ENCODE data around the gene TLK1. TPM values are rescaled to one million over a fixed set of nuclear protein-coding genes. Genes with fewer than 3 reads are reported as not detected.

Gene TLK1
- total and polyA plus RNA-seq, 9 of the 15 experiments (the other 6 are each of a cell fraction or from before 2014, with no cell fraction given) = 20.2 to 101 (median 40.5) TPM

- 0 out of 2 replicates have a peak, but pooled peaks have one; percentile 36 for TF ChIP-seq MITF (IDR thresholded peaks at IDR 0.05)
- no peak for TF ChIP-seq WHSC1 (IDR thresholded peaks at IDR 0.05; ENCODE audit: low read length)
- no peak for TF ChIP-seq MXD1 (CRISPR knock-in tag; IDR thresholded peaks at IDR 0.05; ENCODE audit: borderline replicate concordance, poor library complexity, severe bottlenecking)
- 0 out of 2 replicates have a peak, but pooled peaks have one; percentile 5 for TF ChIP-seq BHLHE40 (IDR thresholded peaks at IDR 0.05; ENCODE audit: low read length)
- TF ChIP-seq RAD21 (CRISPR knock-in tag; conservative IDR thresholded peaks at IDR 0.05 in 1 of 2, IDR thresholded peaks at IDR 0.05 in 1 of 2) = peak; percentile 99 to 100
- peak in 1 of 2 experiments; percentile 49; a peak in 2 of 4 replicates for TF ChIP-seq ZNF639 (CRISPR knock-in tag; conservative IDR thresholded peaks at IDR 0.05 in 1 of 2, IDR thresholded peaks at IDR 0.05 in 1 of 2)
- TF ChIP-seq HNRNPL (IDR thresholded peaks at IDR 0.05; ENCODE audit: low read depth, low read length) = 0 out of 2 replicates have a peak, but pooled peaks have one; percentile 40
- no peak for TF ChIP-seq HSF4 (CRISPR knock-in tag; IDR thresholded peaks at IDR 0.05; ENCODE audit: borderline replicate concordance)
- TF ChIP-seq UBTF (IDR thresholded peaks at IDR 0.05; ENCODE audit: borderline replicate concordance in 1 of 2, low read depth in 2 of 2, low read length in 2 of 2) = peak; percentile 60 to 84; a peak in 2 of 4 replicates
- no peak for TF ChIP-seq RFX7 (CRISPR knock-in tag; IDR thresholded peaks at IDR 0.05)
- peak; percentile 73 for TF ChIP-seq KDM5B (IDR thresholded peaks at IDR 0.05; ENCODE audit: insufficient replicate concordance, low read depth, low read length)
- no peak for TF ChIP-seq ZNF398 (CRISPR knock-in tag; IDR thresholded peaks at IDR 0.05)
- TF ChIP-seq SRSF3 (IDR thresholded peaks at IDR 0.05; ENCODE audit: insufficient read depth, low read length) = no peak
- no peak for TF ChIP-seq TEAD4 (IDR thresholded peaks at IDR 0.05; ENCODE audit: low read length)
- no peak for TF ChIP-seq TEAD4 (CRISPR knock-in tag; IDR thresholded peaks at IDR 0.05; ENCODE audit: borderline replicate concordance)
- peak; percentile 36; the same call in 1 of the 2 replicates for TF ChIP-seq RAD51 (IDR thresholded peaks at IDR 0.05; ENCODE audit: borderline replicate concordance, low read depth)
- TF ChIP-seq ZBTB1 (CRISPR knock-in tag; IDR thresholded peaks at IDR 0.05; ENCODE audit: borderline replicate concordance, low read depth) = no peak
These were observed 187.0 kb downstream of the TLK1 start (continued) for GRCh38 chr2:170973492-170974303.

Measured in K562 (cell line).